Immature natural killer cell (primary cell): ENCODE data around the gene ICE1. TPM values are rescaled to one million over a fixed set of nuclear protein-coding genes. Genes with fewer than 3 reads are reported as not detected.
"Not testable (repeated sequence)": the region's sequence is repeated elsewhere in the genome, so short reads cannot be mapped to it uniquely, and the experiment has no call there.

ENCODE experiments used
- DNase-seq, 3 donors: peaks; one replicate each; pipeline ENCODE4 v3.0.0; 2022; ENCODE audit warnings: mixed read lengths in 1 of 3
- H3K27ac Mint-ChIP-seq, 6 donors: one replicate each; pipeline ENCODE4 v1.8.0; 2020; ENCODE audit warnings: mixed read lengths in 6 of 6, mild to moderate bottlenecking in 5 of 6, inconsistent platforms in 4 of 6, moderate library complexity in 3 of 6
- H3K27me3 Mint-ChIP-seq, 3 donors: one replicate each; pipeline ENCODE4 v1.8.0; 2020 to 2021; ENCODE audit warnings: low read depth in 3 of 3, mild to moderate bottlenecking in 3 of 3, mixed read lengths in 3 of 3, moderate library complexity in 3 of 3, inconsistent platforms in 1 of 3
- H3K36me3 Mint-ChIP-seq, 3 donors: one replicate each; pipeline ENCODE4 v1.8.0; 2020; ENCODE audit warnings: mixed read lengths in 3 of 3, inconsistent platforms in 2 of 3, mild to moderate bottlenecking in 2 of 3
- H3K4me1 Mint-ChIP-seq, 2 donors: one replicate each; pipeline ENCODE4 v1.8.0; 2020; ENCODE audit warnings: inconsistent platforms in 2 of 2, mild to moderate bottlenecking in 2 of 2, mixed read lengths in 2 of 2, moderate library complexity in 1 of 2
- H3K4me3 Mint-ChIP-seq, 5 donors: one replicate each; pipeline ENCODE4 v1.8.0; 2020; ENCODE audit warnings: mild to moderate bottlenecking in 5 of 5, mixed read lengths in 5 of 5, inconsistent platforms in 3 of 5, moderate library complexity in 3 of 5
- H3K9me3 Mint-ChIP-seq, 6 donors: one replicate each; pipeline ENCODE4 v1.8.0; 2020; ENCODE audit warnings: mild to moderate bottlenecking in 6 of 6, mixed read lengths in 6 of 6, inconsistent platforms in 4 of 6, moderate library complexity in 3 of 6
- polyA plus RNA-seq, 3 donors: library from polyadenylated mRNA; unstranded; fragments of 300-500 nt; fragmentation: Illumina TruSeq; gene quantifications; one replicate each; pipeline ENCODE4 v1.2.3, GENCODE V29; 2021

Gene ICE1
- polyA plus RNA-seq, 3 donors from 2014 or later, result 11.9 to 19.3 (median 13.5) TPM

DNA sequence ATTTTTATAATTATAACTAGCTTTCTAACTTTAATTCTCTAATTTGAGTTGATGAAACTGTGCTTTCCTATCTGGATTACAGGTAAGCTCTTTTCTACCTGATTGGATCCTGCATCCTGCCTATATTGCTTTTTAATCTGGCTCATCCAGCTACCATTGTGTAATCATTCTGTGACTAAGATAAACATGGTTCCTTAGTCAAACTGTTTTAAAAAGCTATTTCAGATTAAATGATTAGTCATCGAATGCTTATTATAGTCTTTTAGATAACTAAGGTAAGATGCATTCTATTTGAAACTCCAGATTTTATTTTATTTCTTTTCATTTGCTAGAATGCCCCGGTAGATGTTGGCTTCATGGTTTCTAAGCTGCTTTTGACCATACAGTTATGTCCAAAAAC is 50.7 kb downstream of the ICE1 start:
- DNase-seq, result no peak
- H3K4me3 Mint-ChIP-seq, result no peak overlapping the region
- H3K4me1 Mint-ChIP-seq, result no peaks in the 10 kb centered on the region
- no peak overlapping the region for H3K27ac Mint-ChIP-seq
- no peaks in the 10 kb centered on the region for H3K9me3 Mint-ChIP-seq
- peaks cover 20 to 48% (median 25%) of the 10 kb centered on the region in 3 donors for H3K36me3 Mint-ChIP-seq
- peaks cover 0 to 2% (median 2%) of the 10 kb centered on the region in 3 donors for H3K27me3 Mint-ChIP-seq

DNA sequence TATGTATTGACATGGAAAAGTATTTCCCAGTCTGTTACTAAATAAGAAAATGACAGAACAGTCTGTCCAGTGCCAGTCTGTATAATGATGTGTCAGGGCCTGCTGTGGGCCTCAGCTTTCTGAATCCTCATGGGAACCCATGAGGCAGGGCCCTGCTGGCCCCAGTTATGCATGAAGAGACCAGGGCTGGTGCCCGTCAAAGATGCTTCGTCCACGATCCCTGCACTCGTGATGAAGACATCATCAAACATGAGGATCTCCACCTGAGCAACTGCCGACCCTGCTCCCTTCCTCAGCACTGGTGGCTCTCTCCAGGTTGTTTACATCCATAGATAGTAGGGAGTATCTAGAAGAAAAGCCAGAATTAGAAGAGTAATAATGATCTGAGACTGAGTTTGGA is 52.5 kb downstream of the ICE1 start:
- no peak overlapping the region for H3K27ac Mint-ChIP-seq

DNA sequence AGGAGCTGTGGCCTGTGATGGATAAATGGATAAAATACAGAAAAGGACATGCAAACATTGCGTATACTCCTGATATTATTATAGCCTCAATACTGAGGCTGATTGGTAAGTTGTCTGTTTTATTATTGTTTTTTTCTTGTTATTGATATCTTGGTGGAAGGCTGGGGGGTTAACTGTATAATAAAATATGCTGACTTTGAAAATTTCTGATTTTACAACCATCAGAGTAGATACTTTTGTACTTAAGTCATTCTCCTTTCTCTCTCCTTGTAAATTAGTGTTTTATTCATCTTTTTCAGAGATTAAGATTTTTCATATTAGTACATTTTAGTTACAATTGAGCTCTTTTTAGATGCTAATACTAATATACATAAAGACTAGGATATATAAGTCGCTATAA is 53.5 kb downstream of the ICE1 start:
- Mint-ChIP-seq H3K27ac (no peak overlapping the region), H3K4me1 (peaks cover 14 to 16% of the 10 kb centered on the region in 2 donors), H3K36me3 (peaks cover 21 to 52% (median 43%) of the 10 kb centered on the region in 3 donors), H3K9me3 (no peaks in the 10 kb centered on the region), H3K4me3 (no peak overlapping the region), H3K27me3 (peaks cover 0 to 2% (median 2%) of the 10 kb centered on the region in 3 donors)
- no peak for DNase-seq

More for the DNA sequence above, 52.5 kb downstream of the ICE1 start:
- peaks cover 21 to 53% (median 43%) of the 10 kb centered on the region in 3 donors for H3K36me3 Mint-ChIP-seq
- H3K9me3 Mint-ChIP-seq, result no peaks in the 10 kb centered on the region
- no peak overlapping the region for H3K4me3 Mint-ChIP-seq
- peaks cover 7 to 8% of the 10 kb centered on the region in 2 donors for H3K4me1 Mint-ChIP-seq
- peaks cover 0 to 2% (median 2%) of the 10 kb centered on the region in 3 donors for H3K27me3 Mint-ChIP-seq
- no peak for DNase-seq

DNA sequence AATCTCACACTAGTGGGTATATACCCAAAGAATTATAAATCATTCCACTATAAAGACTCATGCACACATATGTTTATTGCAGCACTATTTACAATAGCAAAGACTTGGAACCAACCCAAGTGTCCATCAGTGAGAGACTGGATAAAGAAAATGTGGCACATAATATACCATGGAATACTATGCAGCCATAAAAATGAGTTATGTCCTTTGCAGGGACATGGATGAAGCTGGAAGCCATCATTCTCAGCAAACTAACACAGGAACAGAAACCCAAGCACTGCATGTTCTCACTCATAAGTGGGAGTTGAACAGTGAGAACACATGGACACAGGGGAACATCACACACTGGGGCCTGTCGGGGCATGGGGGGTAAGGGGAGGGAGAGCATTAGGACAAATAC is 57.1 kb downstream of the ICE1 start:
- H3K4me3 Mint-ChIP-seq, result peak overlapping the region in 1 of 5 donors; percentile 3
- H3K27ac Mint-ChIP-seq, result peak overlapping the region in 3 of 6 donors; percentile 14 to 63 (median 26)
- not testable (repeated sequence) for H3K27me3 Mint-ChIP-seq, DNase-seq, H3K9me3 Mint-ChIP-seq
- peaks cover 34 to 46% of the 10 kb centered on the region in 2 donors for H3K4me1 Mint-ChIP-seq
- H3K36me3 Mint-ChIP-seq, result peaks cover 21 to 59% (median 48%) of the 10 kb centered on the region in 3 donors

DNA sequence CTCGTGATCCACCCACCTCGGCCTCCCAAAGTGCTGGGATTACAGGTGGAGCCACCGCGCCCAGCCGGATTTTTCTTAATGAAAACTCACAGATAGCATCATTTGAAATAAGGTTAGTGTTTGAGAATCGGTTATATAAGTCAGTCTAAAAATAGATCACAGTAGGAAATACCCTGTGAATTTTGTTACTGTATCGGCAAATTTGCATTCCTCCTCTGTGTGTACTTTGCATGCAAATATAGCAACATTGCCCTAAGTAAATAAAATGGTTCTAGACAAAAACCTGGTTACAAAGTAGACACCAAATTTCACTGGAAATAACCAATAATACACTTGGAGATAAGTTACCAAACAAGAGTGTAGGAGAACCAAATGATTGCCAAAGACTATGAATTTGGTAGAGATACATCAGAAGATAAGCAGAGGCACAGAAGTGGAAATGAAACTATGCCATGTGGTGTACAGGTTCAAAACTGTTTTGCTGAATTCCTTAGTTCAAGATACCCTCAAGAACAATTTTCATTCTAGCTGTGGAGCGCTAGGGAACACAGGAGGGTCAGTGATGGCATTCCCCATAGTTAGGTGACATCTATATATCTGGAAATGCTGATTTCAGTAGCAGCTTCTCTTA is 58.1 kb downstream of the ICE1 start:
- peaks cover 2 to 6% (median 4%) of the 10 kb centered on the region in 3 donors for H3K27me3 Mint-ChIP-seq
- H3K27ac Mint-ChIP-seq, result peak overlapping the region; percentile 60 to 90 (median 80)
- H3K4me1 Mint-ChIP-seq, result peaks cover 41 to 54% of the 10 kb centered on the region in 2 donors
- peaks cover 21 to 50% (median 45%) of the 10 kb centered on the region in 3 donors for H3K36me3 Mint-ChIP-seq
- peak overlapping the region; percentile 29 to 71 (median 69) for H3K4me3 Mint-ChIP-seq
- no peaks in the 10 kb centered on the region for H3K9me3 Mint-ChIP-seq
- DNase-seq, result peak in 2 of 3 donors; percentile 11 to 14

DNA sequence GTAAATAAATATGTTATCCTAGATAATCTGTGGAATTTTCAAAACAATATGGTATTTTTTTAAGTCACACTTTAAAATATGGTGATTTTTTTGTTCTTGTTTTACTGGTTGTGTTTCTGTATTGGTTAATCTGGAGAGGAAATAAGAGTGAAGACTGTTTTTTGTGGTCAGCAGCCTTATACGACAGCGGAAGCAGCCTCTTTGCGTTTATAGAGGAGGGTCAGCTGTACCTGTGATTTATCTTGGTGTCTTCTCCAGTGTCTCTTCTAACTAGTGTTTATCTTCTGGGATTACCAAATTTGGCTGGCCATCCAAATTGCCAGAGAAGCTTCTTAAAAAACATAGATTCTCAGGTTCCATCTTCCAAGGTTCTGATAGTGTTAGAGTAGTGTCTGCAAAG is 58.7 kb downstream of the ICE1 start:
- Mint-ChIP-seq H3K9me3 (no peaks in the 10 kb centered on the region), H3K27ac (peak overlapping the region; percentile 59 to 90 (median 71)), H3K36me3 (peaks cover 17 to 44% (median 39%) of the 10 kb centered on the region in 3 donors), H3K4me3 (peak overlapping the region; percentile 29 to 71 (median 69)), H3K27me3 (peaks cover 2 to 6% (median 4%) of the 10 kb centered on the region in 3 donors), H3K4me1 (peaks cover 47 to 60% of the 10 kb centered on the region in 2 donors)
- peak; percentile 38 to 59 (median 56) for DNase-seq

DNA sequence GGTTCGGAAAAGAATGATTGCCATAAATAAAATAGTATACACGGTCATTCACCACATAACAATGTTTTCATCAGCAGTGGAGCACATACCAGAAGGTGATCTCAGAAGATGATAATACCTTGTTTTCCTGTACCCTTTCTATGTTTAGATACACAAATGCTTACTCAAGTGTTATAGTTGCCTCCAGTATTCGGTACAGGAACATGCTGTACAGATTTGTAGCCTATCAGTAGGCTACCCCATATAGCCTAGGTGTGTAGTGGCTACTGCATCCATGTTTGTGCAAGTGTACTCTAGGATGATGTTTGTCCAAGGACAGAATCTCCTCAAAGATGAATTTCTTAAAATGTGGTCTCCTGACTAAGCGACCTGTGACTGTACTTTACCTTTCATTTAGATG is 59.2 kb downstream of the ICE1 start:
- Mint-ChIP-seq H3K27me3 (peaks cover 2 to 6% (median 4%) of the 10 kb centered on the region in 3 donors), H3K27ac (peak overlapping the region in 5 of 6 donors; percentile 59 to 90 (median 80)), H3K36me3 (peaks cover 14 to 40% (median 36%) of the 10 kb centered on the region in 3 donors), H3K4me1 (peaks cover 51 to 65% of the 10 kb centered on the region in 2 donors), H3K9me3 (no peaks in the 10 kb centered on the region), H3K4me3 (peak overlapping the region; percentile 29 to 71 (median 69))
- DNase-seq, result no peak

DNA sequence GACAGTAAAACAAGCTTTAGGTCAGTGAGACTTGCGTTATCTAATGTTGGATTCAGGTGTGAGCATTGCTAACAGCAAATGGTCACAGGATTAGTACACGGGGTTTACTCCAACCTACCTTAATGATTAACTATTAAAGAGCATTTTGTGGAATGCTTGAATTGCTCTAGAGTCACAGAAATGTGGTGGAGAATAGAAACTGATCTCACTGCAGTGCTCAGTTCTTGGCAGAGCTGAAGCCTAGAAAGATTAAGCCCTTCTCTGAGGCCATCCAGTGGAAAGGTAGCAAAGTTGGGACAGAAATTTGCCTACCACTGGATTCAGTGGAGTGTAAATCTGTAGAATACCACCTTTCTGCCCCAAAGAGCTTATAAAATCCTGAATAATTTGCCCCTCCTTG is 60.9 kb downstream of the ICE1 start:
- peaks cover 65 to 82% of the 10 kb centered on the region in 2 donors for H3K4me1 Mint-ChIP-seq
- no peak overlapping the region for H3K4me3 Mint-ChIP-seq
- peaks cover 0 to 30% (median 25%) of the 10 kb centered on the region in 3 donors for H3K36me3 Mint-ChIP-seq
- peaks cover 0 to 6% (median 4%) of the 10 kb centered on the region in 3 donors for H3K27me3 Mint-ChIP-seq
- no peak for DNase-seq
- no peaks in the 10 kb centered on the region for H3K9me3 Mint-ChIP-seq
- H3K27ac Mint-ChIP-seq, result no peak overlapping the region

DNA sequence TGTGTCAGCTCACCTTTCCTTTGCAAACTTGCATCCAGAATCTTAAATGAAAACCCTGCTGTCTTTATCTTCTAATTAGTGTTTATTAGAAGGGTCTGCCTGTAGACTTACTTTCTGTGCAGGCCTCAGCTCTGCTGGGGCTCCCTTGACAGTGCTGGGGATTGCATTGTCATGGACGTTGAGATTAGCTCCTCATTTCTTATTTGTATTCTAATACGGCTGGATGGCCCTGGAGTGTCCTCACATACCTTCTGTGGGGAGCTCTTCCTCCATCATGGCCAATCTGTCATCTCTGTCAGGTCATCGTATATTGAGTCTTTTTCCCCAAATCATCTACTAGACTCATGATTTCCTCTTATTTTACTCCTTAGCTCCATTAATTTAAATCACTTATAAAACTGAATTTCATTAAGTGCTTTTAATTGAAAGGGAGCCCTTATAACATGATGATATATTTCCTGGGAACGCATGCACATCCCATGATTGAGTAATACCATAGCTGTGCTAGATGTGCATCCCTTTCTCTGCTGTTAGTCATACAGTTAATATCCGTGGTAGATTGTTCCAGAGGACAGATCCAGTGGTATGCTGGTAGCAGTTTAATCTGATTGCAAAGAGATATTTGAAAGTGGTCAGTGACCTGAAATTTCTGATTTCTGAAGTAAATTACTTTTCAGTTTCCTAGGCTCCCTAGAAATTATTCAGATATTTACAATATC is 61.6 kb downstream of the ICE1 start:
- Mint-ChIP-seq H3K4me1 (peaks cover 65 to 86% of the 10 kb centered on the region in 2 donors), H3K36me3 (peaks cover 0 to 28% (median 20%) of the 10 kb centered on the region in 3 donors), H3K27me3 (peaks cover 0 to 6% (median 4%) of the 10 kb centered on the region in 3 donors), H3K27ac (peak overlapping the region in 2 of 6 donors; percentile 36), H3K9me3 (no peaks in the 10 kb centered on the region), H3K4me3 (no peak overlapping the region)
- DNase-seq, result no peak

DNA sequence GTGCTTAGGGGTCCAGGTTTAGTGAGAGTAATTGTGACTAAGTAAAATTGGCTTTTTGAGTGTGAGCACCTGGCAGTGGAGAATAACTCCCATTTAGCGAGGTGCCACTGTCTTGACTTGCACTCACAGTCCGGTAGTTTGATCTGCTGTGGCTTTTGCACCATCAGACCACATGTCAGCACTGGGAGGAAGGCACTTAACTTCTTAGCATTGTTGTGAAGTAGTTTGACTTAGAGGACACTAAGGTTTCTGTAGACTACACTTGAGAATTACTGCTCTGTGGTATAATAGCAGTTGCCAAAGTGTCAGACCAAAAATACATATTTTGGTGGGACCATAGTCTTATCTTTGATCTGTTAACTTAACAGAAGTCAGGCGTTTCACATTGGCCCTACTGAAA is 63.6 kb downstream of the ICE1 start:
- DNase-seq, result peak; percentile 61 to 71 (median 70)
- peak overlapping the region in 5 of 6 donors; percentile 36 to 79 (median 75) for H3K27ac Mint-ChIP-seq
- peak overlapping the region; percentile 53 to 65 (median 57) for H3K4me3 Mint-ChIP-seq
- no peaks in the 10 kb centered on the region for H3K9me3 Mint-ChIP-seq
- H3K36me3 Mint-ChIP-seq, result peaks cover 10 to 44% (median 30%) of the 10 kb centered on the region in 3 donors
- H3K4me1 Mint-ChIP-seq, result peaks cover 52 to 69% of the 10 kb centered on the region in 2 donors
- peaks cover 0 to 6% (median 4%) of the 10 kb centered on the region in 3 donors for H3K27me3 Mint-ChIP-seq

DNA sequence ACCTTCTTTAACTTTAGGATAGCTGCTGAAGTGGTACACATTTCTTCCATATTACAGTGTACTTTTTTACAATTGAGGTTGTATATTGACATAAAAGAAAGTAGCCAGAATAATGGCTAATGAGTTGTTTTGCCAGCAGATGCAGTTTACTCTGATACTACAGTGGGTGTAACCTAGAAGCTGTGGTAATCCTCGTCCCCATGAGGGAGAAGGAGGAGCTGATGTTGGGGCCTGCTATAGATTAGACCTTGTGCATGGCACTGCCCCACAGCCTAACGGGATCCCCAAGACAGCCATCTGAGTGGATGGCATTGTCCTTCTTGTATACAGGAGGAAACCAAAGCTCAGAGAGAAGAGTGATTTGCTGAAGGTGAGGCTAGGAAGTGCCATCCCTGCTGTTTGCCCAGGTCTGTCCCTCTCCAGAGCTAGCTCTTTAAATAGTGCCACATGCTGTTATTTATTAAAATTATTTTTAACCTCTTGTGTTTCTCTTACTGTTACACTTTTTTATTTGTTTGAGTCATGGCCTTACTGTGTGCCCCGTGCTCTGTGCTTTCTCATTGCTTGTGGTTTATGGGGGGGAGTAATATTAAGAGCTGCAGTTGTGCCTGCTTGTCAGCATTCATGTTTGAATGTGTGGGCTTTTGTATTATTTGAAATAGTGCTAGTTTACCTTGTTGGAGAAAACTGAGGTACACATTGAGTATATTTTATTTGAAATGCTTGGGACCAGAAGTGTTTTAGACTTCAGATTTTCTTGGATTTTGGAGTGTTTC is 65.3 kb downstream of the ICE1 start:
- DNase-seq, result no peak
- H3K4me1 Mint-ChIP-seq, result peaks cover 50 to 60% of the 10 kb centered on the region in 2 donors
- peaks cover 10 to 43% (median 30%) of the 10 kb centered on the region in 3 donors for H3K36me3 Mint-ChIP-seq

DNA sequence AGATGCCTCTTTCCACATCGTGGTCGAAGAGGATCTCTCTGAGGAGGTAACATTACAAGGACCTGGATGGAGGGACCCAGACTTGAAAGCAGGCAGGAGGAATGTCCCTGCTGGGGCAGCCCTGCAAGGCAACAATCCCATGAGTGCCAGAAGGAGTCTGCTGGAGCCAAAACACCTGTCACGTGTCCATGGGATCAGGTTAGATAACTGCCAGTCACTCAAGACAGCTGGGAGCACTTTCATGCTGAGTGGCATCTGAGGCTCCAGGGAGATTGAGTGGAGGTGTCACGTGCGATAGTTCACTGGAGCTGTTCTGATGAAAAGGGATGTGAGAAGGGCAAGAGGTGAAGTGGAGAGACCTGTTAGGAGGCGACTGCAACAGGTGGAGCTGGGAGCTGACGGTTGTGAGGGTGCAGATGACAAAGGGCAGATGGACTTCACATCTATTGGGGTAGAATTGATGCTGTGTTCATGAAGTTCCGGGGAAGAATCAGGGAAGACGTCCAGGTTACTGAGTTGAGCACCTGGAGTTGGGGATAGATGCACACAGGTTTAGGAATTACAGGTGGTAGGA is 68.4 kb downstream of the ICE1 start:
- Mint-ChIP-seq H3K4me1 (peaks cover 51 to 60% of the 10 kb centered on the region in 2 donors), H3K9me3 (no peaks in the 10 kb centered on the region), H3K36me3 (peaks cover 10 to 31% (median 30%) of the 10 kb centered on the region in 3 donors), H3K27ac (peak overlapping the region in 1 of 6 donors; percentile 33), H3K27me3 (peaks cover 0 to 7% (median 3%) of the 10 kb centered on the region in 3 donors), H3K4me3 (peak overlapping the region in 1 of 5 donors; percentile 9)
- DNase-seq, result no peak

More for the DNA sequence above, 65.3 kb downstream of the ICE1 start:
- Mint-ChIP-seq H3K27me3 (peaks cover 0 to 3% (median 3%) of the 10 kb centered on the region in 3 donors), H3K27ac (peak overlapping the region in 2 of 6 donors; percentile 11 to 33), H3K4me3 (peak overlapping the region in 2 of 5 donors; percentile 2), H3K9me3 (no peaks in the 10 kb centered on the region)
